Measurements from ENCODE around the gene CACNA1S.

CACNA1S gene

DNA sequence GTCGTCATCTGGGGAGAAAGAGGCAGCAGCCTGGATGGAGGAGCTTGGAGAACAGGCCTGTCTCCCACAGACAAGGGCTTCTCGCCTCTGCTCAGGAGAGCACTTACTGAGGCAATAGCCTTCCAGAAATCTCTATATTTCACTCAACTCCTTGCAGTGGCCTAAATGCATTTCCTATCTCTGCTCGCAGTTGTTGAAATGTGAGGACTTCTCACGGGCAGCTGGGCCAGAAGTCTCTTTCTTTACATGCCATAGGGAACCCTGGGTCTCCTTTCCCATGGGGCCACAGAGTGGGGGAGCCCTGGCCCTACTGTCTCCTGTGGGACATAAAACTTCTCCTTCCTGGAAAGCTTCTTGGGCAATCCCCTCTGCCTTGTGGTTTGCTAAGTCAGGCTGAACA lies 45.2 kb downstream of the CACNA1S start:
- in situ Hi-C loops (cut with MboI; ENCODE audit: low sequenced_read_pairs), result no loop called here

DNA sequence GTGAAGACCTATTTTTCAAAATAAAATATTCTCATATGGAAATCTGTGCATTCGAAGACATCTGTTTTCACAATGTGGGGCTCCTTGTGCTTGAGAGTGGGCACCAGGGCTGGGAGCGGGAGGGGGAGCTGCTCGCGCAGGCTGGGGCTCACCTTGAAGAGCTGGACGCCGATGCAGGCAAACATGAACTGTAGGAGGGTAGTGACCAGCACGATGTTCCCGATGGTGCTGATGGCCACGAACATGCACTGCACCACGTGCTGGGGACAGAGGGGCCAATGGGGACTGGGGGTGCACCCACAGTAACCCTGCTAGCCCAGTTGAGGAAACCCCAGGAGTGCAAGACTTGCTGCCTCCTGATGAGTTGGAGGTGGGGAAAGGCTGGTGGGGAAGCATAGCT lies 46.5 kb downstream of the CACNA1S start:
- in situ Hi-C loops (cut with MboI; ENCODE audit: low sequenced_read_pairs), result no loop called here

- in situ Hi-C loops (cut with MboI; ENCODE audit: low sequenced_read_pairs), result no loop called here
Observed at GRCh38 chr1:201064806-201065205, 47.4 kb downstream of the CACNA1S start.

GRCh38 chr1:201063145-201063544 lies 49.1 kb downstream of the CACNA1S start:
- in situ Hi-C loops (cut with MboI; ENCODE audit: low sequenced_read_pairs), result no loop called here

DNA sequence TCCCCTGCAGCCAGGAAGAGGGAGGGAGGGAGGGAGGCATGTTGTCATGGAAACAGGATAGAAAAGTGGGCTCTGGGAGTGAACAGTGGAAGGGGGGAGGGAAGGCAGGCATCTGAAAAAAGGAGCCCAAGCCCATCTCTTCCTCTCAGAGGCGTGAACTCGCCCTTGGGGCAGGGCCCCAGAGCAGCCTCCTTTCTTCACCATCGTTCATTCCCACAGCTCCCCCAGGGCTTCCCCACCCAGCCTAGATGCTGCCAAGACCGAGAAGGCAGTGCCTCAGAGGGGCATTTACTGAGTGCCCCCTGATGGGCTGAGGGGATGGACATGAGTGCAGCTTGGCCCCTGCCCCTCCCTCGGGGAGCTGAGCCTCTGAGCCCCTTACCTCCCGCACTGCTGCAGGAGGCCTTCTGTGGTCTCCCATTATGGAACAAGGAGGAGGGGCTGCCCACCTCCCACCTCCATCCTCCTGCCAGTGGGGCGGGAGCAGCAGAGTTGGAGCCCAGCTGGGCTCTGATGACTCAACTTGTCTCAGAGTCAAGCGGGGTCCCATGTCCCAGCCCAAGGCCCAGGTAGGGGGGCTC lies 49.6 kb downstream of the CACNA1S start:
- in situ Hi-C loops (cut with MboI; ENCODE audit: low sequenced_read_pairs), result no loop called here

DNA sequence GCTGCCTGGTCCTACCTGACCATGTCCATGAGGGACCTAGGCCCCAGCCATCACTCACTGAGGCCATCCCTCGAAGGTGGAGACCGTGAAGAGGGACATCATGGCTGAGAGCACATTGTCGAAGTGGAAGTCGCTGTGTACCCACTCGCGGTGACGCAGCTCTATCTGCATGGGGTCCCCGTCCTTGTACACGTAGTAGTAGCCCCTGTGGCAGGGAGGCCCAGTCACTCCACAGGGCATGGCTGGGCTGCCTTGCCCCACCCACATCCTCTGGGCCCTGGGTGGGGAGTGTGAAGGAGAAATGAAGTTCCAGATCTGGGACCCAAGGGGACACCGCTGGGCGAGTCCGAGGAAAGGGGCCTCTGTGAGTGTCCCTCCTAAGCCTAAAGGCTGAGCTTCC lies 50.3 kb downstream of the CACNA1S start:
- in situ Hi-C loops (cut with MboI; ENCODE audit: low sequenced_read_pairs), result no loop called here

GRCh38 chr1:201061049-201061448 lies 51.2 kb downstream of the CACNA1S start:
- in situ Hi-C loops (cut with MboI; ENCODE audit: low sequenced_read_pairs), result no loop called here

- in situ Hi-C loops (cut with MboI; ENCODE audit: low sequenced_read_pairs), result no loop called here
Observed at GRCh38 chr1:201060586-201060985, 51.6 kb downstream of the CACNA1S start.

DNA sequence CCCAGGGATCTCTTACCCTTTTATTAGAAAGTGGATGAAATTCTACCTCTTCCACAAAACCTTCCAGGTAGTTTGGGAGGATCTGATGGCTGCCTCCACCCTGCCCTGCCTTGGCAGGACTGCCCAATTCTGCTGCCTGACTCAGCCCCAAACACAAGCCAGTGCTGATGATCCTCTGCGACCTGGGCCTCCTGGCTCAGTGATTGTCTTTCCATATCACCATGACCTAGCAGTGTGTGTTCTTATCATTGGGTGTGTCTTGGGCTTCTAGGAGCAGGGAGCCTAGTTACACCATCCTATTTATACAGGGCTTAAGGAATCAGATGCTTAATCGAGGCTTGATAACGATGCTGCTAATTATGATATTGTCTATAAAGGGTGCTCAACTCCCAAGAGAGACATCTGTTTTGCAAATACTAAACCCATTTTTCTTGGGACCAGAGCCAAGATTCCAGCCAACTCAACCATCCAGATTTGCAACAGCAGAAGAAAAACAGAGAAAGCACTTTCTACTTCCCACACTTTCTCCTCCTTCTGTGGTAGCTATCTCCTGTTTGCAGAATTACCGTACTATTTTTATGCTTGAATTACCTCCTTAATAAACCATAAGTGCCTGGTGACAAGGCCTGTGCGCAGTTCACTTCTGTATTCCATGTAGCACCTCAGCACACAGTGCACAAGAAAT lies 52.2 kb downstream of the CACNA1S start:
- in situ Hi-C loops (cut with MboI; ENCODE audit: low sequenced_read_pairs), result no loop called here

GRCh38 chr1:201059401-201059800 lies 52.8 kb downstream of the CACNA1S start:
- in situ Hi-C loops (cut with MboI; ENCODE audit: low sequenced_read_pairs), result no loop called here

DNA sequence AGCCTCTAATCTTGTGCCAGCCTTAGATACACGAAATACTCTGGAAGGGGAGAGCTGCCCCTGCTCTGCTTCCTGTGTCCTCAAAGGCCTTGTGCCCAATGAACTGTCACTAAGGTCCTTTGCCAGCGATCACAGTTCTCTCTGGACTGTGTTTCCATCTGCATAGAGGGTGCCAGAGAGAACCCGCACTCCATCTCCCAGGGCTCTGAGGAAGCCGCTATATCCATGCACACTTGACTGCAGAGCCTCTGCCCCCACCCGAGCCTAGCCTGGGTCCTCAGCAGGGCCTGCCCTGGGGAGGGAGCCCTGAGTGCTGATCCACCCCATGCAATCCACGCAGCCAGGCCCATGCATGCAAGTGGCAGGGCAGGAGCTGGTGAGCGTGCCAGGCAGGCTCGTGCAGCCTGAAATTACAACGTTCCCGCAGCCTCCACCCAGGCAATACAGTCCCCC lies 58.1 kb downstream of the CACNA1S start:
- in situ Hi-C loops (cut with MboI; ENCODE audit: low sequenced_read_pairs), result no loop called here

DNA sequence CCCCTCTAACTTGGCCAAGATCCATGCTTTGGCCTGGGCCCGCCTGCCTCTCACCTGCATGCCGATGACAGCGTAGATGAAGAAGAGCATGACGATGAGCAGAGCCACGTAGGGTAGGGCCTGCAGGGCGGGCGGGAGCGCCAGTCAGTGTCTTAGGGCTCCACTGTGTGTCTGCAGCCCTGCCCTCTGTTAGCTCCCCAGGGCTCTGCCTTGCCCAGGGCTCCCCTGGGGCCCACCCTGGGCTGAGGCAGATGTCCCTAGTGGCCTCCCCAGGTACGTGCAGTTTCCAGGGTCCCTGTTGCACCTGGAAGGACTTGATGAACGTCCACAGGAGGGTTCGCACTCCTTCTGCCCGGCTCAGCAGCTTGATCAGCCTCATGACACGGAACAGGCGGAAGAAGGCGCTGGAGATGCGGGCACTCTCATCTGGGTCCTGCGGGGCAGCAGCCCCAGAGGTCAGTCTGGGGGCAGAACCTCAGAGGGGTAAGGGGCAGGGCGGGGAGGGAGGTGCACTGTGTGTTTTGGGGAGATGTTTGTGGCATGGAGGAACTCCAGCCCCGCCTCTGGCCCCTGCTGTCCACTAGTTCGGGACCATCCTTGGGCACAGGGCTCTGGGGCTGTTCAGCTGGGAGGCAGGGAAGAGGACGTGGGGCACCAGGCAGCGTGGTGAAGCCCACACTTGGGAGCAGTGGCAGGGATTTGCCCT lies 58.9 kb downstream of the CACNA1S start:
- in situ Hi-C loops (cut with MboI; ENCODE audit: low sequenced_read_pairs), result no loop called here

- in situ Hi-C loops (cut with MboI; ENCODE audit: low sequenced_read_pairs), result no loop called here
Observed at GRCh38 chr1:201051399-201051798, 60.8 kb downstream of the CACNA1S start.

- in situ Hi-C loops (cut with MboI; ENCODE audit: low sequenced_read_pairs), result no loop called here
Observed at GRCh38 chr1:201050515-201051277, 61.5 kb downstream of the CACNA1S start.

DNA sequence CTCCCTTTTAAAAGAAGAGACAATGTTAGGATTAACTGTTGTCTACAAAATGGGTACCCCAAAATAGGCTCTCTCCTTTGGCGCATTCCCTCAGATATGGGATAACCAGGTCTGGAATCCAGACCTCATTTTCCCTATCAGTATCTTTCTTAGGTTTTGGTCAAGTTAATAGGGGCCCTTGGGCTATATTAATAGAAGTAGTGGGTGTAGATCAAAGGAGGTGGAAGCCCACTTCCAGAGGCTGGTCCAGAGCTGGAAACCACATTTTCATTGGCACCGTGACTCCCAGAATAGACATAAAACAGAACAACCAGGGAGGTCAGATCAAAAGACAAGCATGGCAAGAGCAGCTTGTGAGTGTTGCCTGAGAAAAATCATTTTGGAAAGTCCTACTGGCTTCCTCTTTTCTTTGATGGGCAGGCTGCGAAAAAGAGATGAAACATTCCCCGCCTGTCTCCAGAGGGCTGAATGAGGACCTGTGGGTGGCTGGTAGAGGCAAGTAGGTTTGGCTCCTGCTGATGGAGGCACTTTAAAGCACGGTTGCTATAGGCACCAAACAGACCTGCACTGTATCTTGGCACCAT lies 62.9 kb downstream of the CACNA1S start:
- in situ Hi-C loops (cut with MboI; ENCODE audit: low sequenced_read_pairs), result loop anchor here (10.0 kb wide), 1 partner anchor 425 kb away; the partner anchor contains the start of gene KIF14

- in situ Hi-C loops (cut with MboI; ENCODE audit: low sequenced_read_pairs), result loop anchor here (10.0 kb wide), 1 partner anchor 424 kb away; the partner anchor contains the start of gene KIF14
Observed at GRCh38 chr1:201048521-201048920, 63.7 kb downstream of the CACNA1S start.

GRCh38 chr1:201044119-201044518 lies 68.1 kb downstream of the CACNA1S start:
- in situ Hi-C loops (cut with MboI; ENCODE audit: low sequenced_read_pairs), result loop anchor here (5.0 to 10.0 kb wide), 2 partner anchors 67 to 419 kb away; partner anchors contain the start of gene KIF14

GRCh38 chr1:201042779-201043461 lies 69.3 kb downstream of the CACNA1S start:
- in situ Hi-C loops (cut with MboI; ENCODE audit: low sequenced_read_pairs), result loop anchor here (5.0 to 10.0 kb wide), 2 partner anchors 66 to 418 kb away; partner anchors contain the start of gene KIF14

- in situ Hi-C loops (cut with MboI; ENCODE audit: low sequenced_read_pairs), result loop anchor here (5.0 to 10.0 kb wide), 2 partner anchors 64 to 416 kb away; partner anchors contain the start of gene KIF14
Observed at GRCh38 chr1:201041011-201041410, 71.2 kb downstream of the CACNA1S start.

DNA sequence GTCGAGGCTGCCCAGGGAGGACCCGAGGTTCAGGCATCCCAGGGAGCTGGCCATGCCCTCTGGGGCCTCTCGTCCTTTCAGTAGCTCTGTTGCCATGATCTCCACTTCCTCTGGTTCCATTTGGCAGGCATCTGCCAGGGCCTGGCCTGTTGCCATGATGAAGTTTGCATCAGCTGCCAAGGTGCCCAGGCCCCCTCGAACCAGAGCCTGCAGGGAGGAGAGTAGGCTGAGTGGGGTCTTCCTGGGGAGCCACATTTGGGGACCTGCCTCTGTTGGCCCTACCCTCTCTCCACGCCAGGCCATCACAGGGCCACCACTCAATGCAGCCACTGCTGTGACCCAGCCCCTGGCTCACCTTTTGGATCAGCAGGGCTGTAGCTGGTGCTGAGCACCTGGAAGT lies 72.3 kb downstream of the CACNA1S start:
- in situ Hi-C loops (cut with MboI; ENCODE audit: low sequenced_read_pairs), result loop anchor here (5.0 to 10.0 kb wide), 2 partner anchors 63 to 415 kb away; partner anchors contain the start of gene KIF14
